Right ventricle myocardium inferior (tissue), 1 donor: ENCODE data around the gene PLIN4. TPM values are rescaled to one million over a fixed set of nuclear protein-coding genes. Genes with fewer than 3 reads are reported as not detected.

Source experiments
- ATAC-seq: fragments of 200-7000 bp; cut with Tn5 transposase; one replicate; pipeline ENCODE4 v1.9.1; 2020; ENCODE audit warnings: mild to moderate bottlenecking, moderate library complexity
- DNase-seq: peaks from one replicate; pipeline ENCODE4 v3.0.0; 2021; ENCODE audit errors: missing footprints
- intact Hi-C: fragments of 100-400 bp; cut with DNase I; formaldehyde crosslinking; loops from one replicate; pipeline ENCODE4 v1.11.0; 2022
- total RNA-seq: library from RNA; stranded (reverse); fragmentation: NEBNext Ultra II Directional; extraction: Animal tissue kit (Norgen Biotek cat#: 25700); gene quantifications from one replicate; pipeline ENCODE4 v1.2.1, GENCODE V29; 2021
- donor health status: DM: no; HTN: yes; CAD: no; lungs with severe emphysema.

PLIN4 gene
- total RNA-seq, 1 donor from 2014 or later = 241 TPM

- no peak for ATAC-seq
- intact Hi-C loops = no loop called here
- DNase-seq = no peak
These were observed 16.6 kb downstream of the PLIN4 start for GRCh38 chr19:4501691-4502090.

GRCh38 chr19:4500841-4501591 is 17.3 kb downstream of the PLIN4 start:
- peak; percentile 9 for ATAC-seq
- intact Hi-C loops = no loop called here
- no peak for DNase-seq

- DNase-seq = no peak
- intact Hi-C loops = no loop called here
- ATAC-seq = no peak
These were observed 18.4 kb downstream of the PLIN4 start for GRCh38 chr19:4499855-4500254.

- intact Hi-C loops = no loop called here
- DNase-seq (no peak), ATAC-seq (no peak)
These were observed 19.0 kb downstream of the PLIN4 start for GRCh38 chr19:4499318-4499717.

- intact Hi-C loops = no loop called here
- ATAC-seq = no peak
- no peak for DNase-seq
These were observed 19.6 kb downstream of the PLIN4 start for GRCh38 chr19:4498694-4499093.

GRCh38 chr19:4497770-4498389 is 20.4 kb downstream of the PLIN4 start:
- intact Hi-C loops = no loop called here
- DNase-seq = no peak
- no peak for ATAC-seq

GRCh38 chr19:4496304-4496703 is 22.0 kb downstream of the PLIN4 start:
- intact Hi-C loops = no loop called here
- DNase-seq = no peak
- ATAC-seq = no peak

- no peak for DNase-seq
These were observed 22.8 kb downstream of the PLIN4 start for GRCh38 chr19:4495471-4495870.

GRCh38 chr19:4494691-4495064 is 23.6 kb downstream of the PLIN4 start:
- intact Hi-C loops = no loop called here
- no peak for DNase-seq
- no peak for ATAC-seq

More at GRCh38 chr19:4495471-4495870, 22.8 kb downstream of the PLIN4 start:
- intact Hi-C loops = no loop called here
- no peak for ATAC-seq

GRCh38 chr19:4493929-4494690 is 24.2 kb downstream of the PLIN4 start:
- intact Hi-C loops = no loop called here
- ATAC-seq (no peak), DNase-seq (no peak)

GRCh38 chr19:4493104-4493928 is 25.0 kb downstream of the PLIN4 start:
- no peak for DNase-seq
- intact Hi-C loops = no loop called here

GRCh38 chr19:4492337-4493103 is 25.8 kb downstream of the PLIN4 start:
- DNase-seq (no peak), ATAC-seq (no peak)
- intact Hi-C loops = no loop called here

More at GRCh38 chr19:4493104-4493928, 25.0 kb downstream of the PLIN4 start:
- no peak for ATAC-seq

GRCh38 chr19:4491446-4491845 is 26.8 kb downstream of the PLIN4 start:
- ATAC-seq (no peak), DNase-seq (no peak)
- intact Hi-C loops = no loop called here

- ATAC-seq (no peak), DNase-seq (peak; percentile 63)
- intact Hi-C loops = no loop called here
These were observed 29.8 kb downstream of the PLIN4 start for GRCh38 chr19:4488496-4488895.

- intact Hi-C loops = no loop called here
- DNase-seq (peak; percentile 57), ATAC-seq (no peak)
These were observed 30.7 kb downstream of the PLIN4 start for GRCh38 chr19:4487572-4487971.

- DNase-seq (peak; percentile 41), ATAC-seq (no peak)
- intact Hi-C loops = no loop called here
These were observed 34.9 kb downstream of the PLIN4 start for GRCh38 chr19:4483385-4483784.

- intact Hi-C loops = no loop called here
- peak; percentile 31 for DNase-seq
- ATAC-seq = no peak
These were observed 35.4 kb downstream of the PLIN4 start for GRCh38 chr19:4482721-4483364.
